ENCODE results near the gene OMP. TPM values are rescaled to one million over a fixed set of nuclear protein-coding genes. Genes with fewer than 3 reads are reported as not detected.

The OMP gene
- total and polyA plus RNA-seq, 5 experiments from 2014 or later, result 1.1 TPM; not detected in 4

Other genes starting within 250 kb of the OMP start
- gene ACER3, start 241.9 kb upstream of the OMP start, total RNA-seq, result 1 to 10 TPM; 6.4 to 7.8 TPM
- 1 to 10 TPM; 3.1 to 6.3 (median 3.5) TPM for gene ACER3, start 241.9 kb upstream of the OMP start, polyA plus RNA-seq
- not detected for gene B3GNT6, start 68.4 kb upstream of the OMP start, total RNA-seq
- not detected for gene B3GNT6, start 68.4 kb upstream of the OMP start, polyA plus RNA-seq
- gene CAPN5, start 35.9 kb upstream of the OMP start, total RNA-seq, result 1 to 10 TPM; 9.5 to 9.9 TPM
- 10 to 100 TPM in 1 of 3 donors, 1 to 10 TPM in 2; 6.2 to 13.1 (median 7.5) TPM for gene CAPN5, start 35.9 kb upstream of the OMP start, polyA plus RNA-seq
- gene MYO7A, start 25.4 kb downstream of the OMP start, total RNA-seq, result under 1 TPM; 0.18 to 0.30 TPM
- gene MYO7A, start 25.4 kb downstream of the OMP start, polyA plus RNA-seq, result not detected
- gene GDPD4, start 198.8 kb downstream of the OMP start, total RNA-seq, result not detected
- gene GDPD4, start 198.8 kb downstream of the OMP start, polyA plus RNA-seq, result not detected

Measured in naive thymus-derived CD8-positive, alpha-beta T cell (primary cell).